IMR-90 (cell line): Measurements from ENCODE around the gene GRAMD2A.

Experiments
- BHLHE40 ChIP-seq: fragments of 150-350 bp; IDR thresholded peaks from 2 replicates; pipeline ENCODE4 v1.6.1; 2016; ENCODE audit warnings: mild to moderate bottlenecking, low read depth, low read length
- CEBPB ChIP-seq: IDR thresholded peaks from 2 replicates; pipeline ENCODE4 v1.6.1; 2012; ENCODE audit warnings: low read depth, low read length, improper control_type of control experiment
- CHD1 ChIP-seq: IDR thresholded peaks from 2 replicates; pipeline ENCODE4 v1.6.1; 2012; ENCODE audit warnings: low read depth, low read length, improper control_type of control experiment
- CTCF ChIP-seq: conservative IDR thresholded peaks from 2 replicates; pipeline ENCODE4 v1.5.1; 2012; ENCODE audit warnings: mild to moderate bottlenecking, low read depth, low read length, improper control_type of control experiment
- FOS ChIP-seq: fragments of 150-350 bp; IDR thresholded peaks from 2 replicates; pipeline ENCODE4 v1.6.1; 2016; ENCODE audit warnings: low read depth, low read length
- MAFK ChIP-seq: IDR thresholded peaks from 2 replicates; pipeline ENCODE4 v1.6.1; 2012; ENCODE audit warnings: low read depth, low read length, improper control_type of control experiment
- MAZ ChIP-seq: IDR thresholded peaks from 2 replicates; pipeline ENCODE4 v1.6.1; 2012; ENCODE audit warnings: low read depth, mild to moderate bottlenecking, low read length, improper control_type of control experiment, moderate library complexity, borderline replicate concordance
- MXI1 ChIP-seq: IDR thresholded peaks from 2 replicates; pipeline ENCODE4 v1.6.1; 2012; ENCODE audit warnings: low read depth, mild to moderate bottlenecking, low read length, moderate library complexity, borderline replicate concordance
- NFE2L2 ChIP-seq: fragments of 150-350 bp; IDR thresholded peaks from 2 replicates; pipeline ENCODE4 v1.6.1; 2016; ENCODE audit warnings: low read depth, mild to moderate bottlenecking, low read length
- POLR2A ChIP-seq: IDR thresholded peaks from 2 replicates; pipeline ENCODE4 v1.6.1; 2012; ENCODE audit warnings: mild to moderate bottlenecking, low read depth, low read length
- RFX5 ChIP-seq: IDR thresholded peaks from 2 replicates; pipeline ENCODE4 v1.8.0; 2012; ENCODE audit warnings: low read depth, mild to moderate bottlenecking, low read length, moderate library complexity
- USF2 ChIP-seq: fragments of 150-350 bp; IDR thresholded peaks from 2 replicates; pipeline ENCODE4 v1.6.1; 2017; ENCODE audit warnings: mild to moderate bottlenecking, antibody characterized with exemption, low read length, low read depth

- no peak for TF ChIP-seq CTCF
- no peak for TF ChIP-seq POLR2A
- no peak for TF ChIP-seq RFX5
- no peak for TF ChIP-seq CHD1
- no peak for TF ChIP-seq FOS
- no peak for TF ChIP-seq MAZ
- TF ChIP-seq NFE2L2: no peak
- TF ChIP-seq BHLHE40: no peak
- TF ChIP-seq MAFK: no peak
- no peak for TF ChIP-seq CEBPB
- no peak for TF ChIP-seq USF2
- no peak for TF ChIP-seq MXI1
Observed at GRCh38 chr15:72178976-72179585, 18.5 kb downstream of the GRAMD2A start.
